Measurements from ENCODE around the gene UBLCP1. TPM values are rescaled to one million over a fixed set of nuclear protein-coding genes. Genes with fewer than 3 reads are reported as not detected.

UBLCP1 gene
- total and polyA plus RNA-seq, 2 donors (not counting 3 experiments of a cell fraction or from before 2014, with no cell fraction given), result 5.9 to 20.3 TPM

DNA sequence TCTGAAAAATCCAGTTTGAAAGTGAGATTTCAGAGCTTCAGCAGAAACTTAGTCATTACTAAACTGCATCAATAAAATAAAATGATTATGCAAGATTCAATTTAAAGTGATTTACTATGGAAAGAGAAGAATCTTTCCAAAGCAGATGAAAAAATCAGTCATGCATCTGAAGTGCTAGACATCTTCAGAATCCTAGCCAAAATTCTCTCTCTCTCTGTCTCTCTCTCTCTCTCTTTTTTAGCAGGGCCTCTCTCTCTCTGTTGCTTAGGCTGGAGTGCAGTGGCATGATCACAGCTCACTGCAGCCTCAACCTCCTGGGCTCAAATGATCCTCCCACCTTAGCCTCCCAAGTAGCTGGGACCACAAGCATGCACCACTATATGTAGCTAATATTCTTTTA lies 18.2 kb upstream of the UBLCP1 start:
- CTCF ChIA-PET, result interaction anchor here (1.2 to 1.3 kb wide), 2 partner anchors 10 to 88 kb away, joined by 3 to 4 read pairs; no protein-coding TSS in a partner anchor
- Histone ChIP-seq H3K4me2 (ENCODE audit: insufficient read depth, low read length) (no peak overlapping the region), H3K27ac (ENCODE audit: insufficient read depth, low read depth, low read length) (no peak overlapping the region), H3K79me2 (ENCODE audit: control insufficient read depth, insufficient read depth, low read length) (no peaks in the 10 kb centered on the region), H4K20me1 (replicated peaks; ENCODE audit: control insufficient read depth, extremely low read depth, insufficient read depth, low read length) (no peaks in the 10 kb centered on the region), H3K9ac (replicated peaks; ENCODE audit: extremely low read depth, insufficient read depth, low read length) (no peak overlapping the region), H3K9me3 (replicated peaks; ENCODE audit: control insufficient read depth, insufficient read depth, low read length) (no peaks in the 10 kb centered on the region), H3K9me1 (replicated peaks; ENCODE audit: control insufficient read depth, extremely low read depth, insufficient read depth, low read length) (no peaks in the 10 kb centered on the region), H3K4me3 (replicated peaks in 1 of 3; ENCODE audit: insufficient read depth in 1 of 3, low read depth in 1 of 3, low read length in 3 of 3) (no peak overlapping the region), H2AFZ (ENCODE audit: low read depth, low read length) (no peak overlapping the region), H3K4me1 (ENCODE audit: control insufficient read depth, extremely low read depth, insufficient read depth, low read length) (no peaks in the 10 kb centered on the region), H3K27me3 (ENCODE audit: control insufficient read depth in 2 of 2, insufficient read depth in 2 of 2, low read length in 2 of 2) (peaks cover 0 to 6% of the 10 kb centered on the region in 2 experiments), H3K36me3 (ENCODE audit: control insufficient read depth in 2 of 2, extremely low read depth in 1 of 2, insufficient read depth in 2 of 2, low read length in 2 of 2) (no peaks in the 10 kb centered on the region)
- intact Hi-C loops (cut with micrococcal nuclease), result no loop called here
- TF ChIP-seq JUN (IDR thresholded peaks at IDR 0.05; ENCODE audit: borderline replicate concordance, insufficient read depth, insufficient read length, low read depth) (no peak), POLR2AphosphoS5 (IDR thresholded peaks at IDR 0.05; ENCODE audit: insufficient read depth, low read depth, low read length) (no peak), EZH2 (IDR thresholded peaks at IDR 0.05; ENCODE audit: borderline replicate concordance, low read depth, low read length, severe bottlenecking) (no peak)
- dilution Hi-C loops (cut with MboI; ENCODE audit: extremely low pct_ligation_motif_present, low sequenced_read_pairs), result no loop called here
- DNase-seq (ENCODE audit: low read depth, low spot score) (no peak), FAIRE-seq (no peak)
- no TSS peak for BruUV-seq (replicated peaks)
- POLR2A ChIA-PET, result no interaction called here

DNA sequence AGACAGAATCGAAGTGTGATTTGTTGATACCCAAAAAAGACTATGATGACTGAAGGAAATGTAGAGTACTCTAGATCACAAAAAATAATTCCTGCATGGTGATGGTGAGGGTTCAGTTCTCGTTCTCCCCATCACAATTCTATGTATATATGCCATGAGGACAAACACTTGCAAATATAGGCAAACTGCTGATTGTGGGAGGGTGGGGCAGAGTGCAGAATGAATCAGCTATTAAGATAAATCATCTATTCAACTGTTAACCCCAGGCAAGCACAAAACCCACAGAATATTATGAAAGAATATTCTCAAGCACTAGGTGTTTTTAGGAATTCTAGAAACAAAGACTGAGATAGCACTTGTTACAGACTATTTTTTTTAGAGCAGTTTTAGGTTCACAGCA lies 13.9 kb upstream of the UBLCP1 start:
- no peak for FAIRE-seq
- Histone ChIP-seq H3K4me2 (ENCODE audit: insufficient read depth, low read length) (no peak overlapping the region), H3K9ac (replicated peaks; ENCODE audit: extremely low read depth, insufficient read depth, low read length) (no peak overlapping the region), H3K4me1 (ENCODE audit: control insufficient read depth, extremely low read depth, insufficient read depth, low read length) (no peaks in the 10 kb centered on the region), H3K36me3 (ENCODE audit: control insufficient read depth in 2 of 2, extremely low read depth in 1 of 2, insufficient read depth in 2 of 2, low read length in 2 of 2) (no peaks in the 10 kb centered on the region), H2AFZ (ENCODE audit: low read depth, low read length) (no peak overlapping the region), H4K20me1 (replicated peaks; ENCODE audit: control insufficient read depth, extremely low read depth, insufficient read depth, low read length) (no peaks in the 10 kb centered on the region), H3K4me3 (replicated peaks in 1 of 3; ENCODE audit: insufficient read depth in 1 of 3, low read depth in 1 of 3, low read length in 3 of 3) (no peak overlapping the region), H3K27me3 (ENCODE audit: control insufficient read depth in 2 of 2, insufficient read depth in 2 of 2, low read length in 2 of 2) (peaks cover 0 to 7% of the 10 kb centered on the region in 2 experiments), H3K79me2 (ENCODE audit: control insufficient read depth, insufficient read depth, low read length) (no peaks in the 10 kb centered on the region), H3K27ac (ENCODE audit: insufficient read depth, low read depth, low read length) (no peak overlapping the region), H3K9me1 (replicated peaks; ENCODE audit: control insufficient read depth, extremely low read depth, insufficient read depth, low read length) (no peaks in the 10 kb centered on the region), H3K9me3 (replicated peaks; ENCODE audit: control insufficient read depth, insufficient read depth, low read length) (no peaks in the 10 kb centered on the region)
- intact Hi-C loops (cut with micrococcal nuclease), result no loop called here
- ChIA-PET CTCF (no interaction called here), POLR2A (no interaction called here)
- DNase-seq (ENCODE audit: low read depth, low spot score), result no peak
- dilution Hi-C loops (cut with MboI; ENCODE audit: extremely low pct_ligation_motif_present, low sequenced_read_pairs), result no loop called here
- TF ChIP-seq, protein P1, sequence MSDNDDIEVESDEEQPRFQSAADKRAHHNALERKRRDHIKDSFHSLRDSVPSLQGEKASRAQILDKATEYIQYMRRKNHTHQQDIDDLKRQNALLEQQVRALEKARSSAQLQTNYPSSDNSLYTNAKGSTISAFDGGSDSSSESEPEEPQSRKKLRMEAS (IDR thresholded peaks at IDR 0.05; ENCODE audit: insufficient read depth, insufficient read length), result no peak
- TF ChIP-seq JUN (IDR thresholded peaks at IDR 0.05; ENCODE audit: borderline replicate concordance, insufficient read depth, insufficient read length, low read depth) (no peak), POLR2AphosphoS5 (IDR thresholded peaks at IDR 0.05; ENCODE audit: insufficient read depth, low read depth, low read length) (no peak), FOS (IDR thresholded peaks at IDR 0.05; ENCODE audit: borderline replicate concordance, insufficient read depth, low read length) (no peak), MYC (IDR thresholded peaks at IDR 0.05; ENCODE audit: low read depth, low read length) (no peak)
- BruUV-seq (replicated peaks), result no TSS peak

Data from endothelial cell of umbilical vein (primary cell).